Raji (cell line): Measurements from ENCODE around the gene UROC1.

Experiments used
- POLR2A ChIP-seq: IDR thresholded peaks from 2 replicates; pipeline ENCODE4 v1.6.1; 2011; ENCODE audit warnings: low read depth, low read length, control low read depth; ENCODE audit not compliant: insufficient read depth

UROC1 gene

GRCh38 chr3:126528419-126528799 lies 10.8 kb upstream of the UROC1 start:
- no peak for TF ChIP-seq POLR2A

- no peak for TF ChIP-seq POLR2A
These were observed 10.1 kb upstream of the UROC1 start for GRCh38 chr3:126527455-126528211.

GRCh38 chr3:126527006-126527405 lies 9.4 kb upstream of the UROC1 start:
- TF ChIP-seq POLR2A = no peak

- no peak for TF ChIP-seq POLR2A
These were observed 9.1 kb upstream of the UROC1 start for GRCh38 chr3:126526668-126527005.

GRCh38 chr3:126525853-126526667 lies 8.5 kb upstream of the UROC1 start:
- TF ChIP-seq POLR2A = no peak

- no peak for TF ChIP-seq POLR2A
These were observed 7.7 kb upstream of the UROC1 start for GRCh38 chr3:126525091-126525852.

- no peak for TF ChIP-seq POLR2A
These were observed 6.9 kb upstream of the UROC1 start for GRCh38 chr3:126524429-126524988.

- no peak for TF ChIP-seq POLR2A
These were observed 6.3 kb upstream of the UROC1 start, which contains the start of gene CHST13 for GRCh38 chr3:126523745-126524428. CHST13 (plus strand) TSS chr3:126524155; CDS start chr3:126524333, 178 bp downstream.

- no peak for TF ChIP-seq POLR2A
These were observed 4.8 kb upstream of the UROC1 start for GRCh38 chr3:126522363-126522788.

GRCh38 chr3:126521122-126521891 lies 3.7 kb upstream of the UROC1 start:
- no peak for TF ChIP-seq POLR2A

GRCh38 chr3:126519506-126520455 lies 2.2 kb upstream of the UROC1 start:
- no peak for TF ChIP-seq POLR2A

- no peak for TF ChIP-seq POLR2A
These were observed 1.2 kb upstream of the UROC1 start for GRCh38 chr3:126518779-126519177.

GRCh38 chr3:126517986-126518778 lies 609 bp upstream of the UROC1 start:
- TF ChIP-seq POLR2A = no peak

- no peak for TF ChIP-seq POLR2A
These were observed 660 bp downstream of the UROC1 start for GRCh38 chr3:126516936-126517290.
